Activated CD4-positive, alpha-beta T cell treated with anti-CD3 and anti-CD28 coated beads for 36 hours (primary cell): ENCODE results near the gene LPGAT1. TPM values are rescaled to one million over a fixed set of nuclear protein-coding genes. Genes with fewer than 3 reads are reported as not detected.

Source experiments
- ATAC-seq: fragments of 200-7000 bp; cut with Tn5 transposase; one replicate; pipeline ENCODE4 v1.10.0; 2021; ENCODE audit warnings: mild to moderate bottlenecking, moderate library complexity
- CTCF ChIA-PET: fragments of 350-600 bp; sonication (Branson Sonifier 250); formaldehyde crosslinking; loops from one replicate; lab custom pipeline; 2021; ENCODE audit warnings: antibody characterized with exemption; lab: Charles Lee
- POLR2A ChIA-PET: fragments of 350-600 bp; sonication (Branson Sonifier 250); formaldehyde crosslinking; loops from one replicate; lab custom pipeline; 2021; ENCODE audit warnings: antibody characterized with exemption, inconsistent platforms; lab: Charles Lee
- DNase-seq: peaks from one replicate; pipeline ENCODE4 v3.0.0-alpha.2; 2020
- H3K27ac Mint-ChIP-seq: one replicate; pipeline ENCODE4 v1.8.0; 2021; ENCODE audit warnings: mixed read lengths
- H3K27me3 Mint-ChIP-seq: one replicate; pipeline ENCODE4 v1.8.0; 2021; ENCODE audit warnings: mixed read lengths
- H3K36me3 Mint-ChIP-seq: one replicate; pipeline ENCODE4 v1.8.0; 2021; ENCODE audit warnings: low read depth, mixed read lengths
- H3K4me1 Mint-ChIP-seq: one replicate; pipeline ENCODE4 v1.8.0; 2021; ENCODE audit warnings: mixed read lengths
- H3K4me3 Mint-ChIP-seq: one replicate; pipeline ENCODE4 v1.8.0; 2021; ENCODE audit warnings: mild to moderate bottlenecking, moderate library complexity, mixed read lengths
- H3K9me3 Mint-ChIP-seq: one replicate; pipeline ENCODE4 v1.8.0; 2021; ENCODE audit warnings: low read depth, mixed read lengths
- intact Hi-C, 2 experiments: fragments of 100-400 bp; cut with DNase I in 1 of 2; cut with micrococcal nuclease in 1 of 2; formaldehyde crosslinking; loops; one replicate each; pipeline versions ENCODE4 v1.14.2 to v1.15.1; 2022 to 2024; cut with DNase I, micrococcal nuclease
- total RNA-seq, 2 experiments: library from RNA; stranded (reverse); gene quantifications; one replicate each; pipeline ENCODE4 v1.2.3, GENCODE V29; 2021

Gene LPGAT1
- total RNA-seq, 2 experiments from 2014 or later = 21.7 to 24.9 TPM

DNA sequence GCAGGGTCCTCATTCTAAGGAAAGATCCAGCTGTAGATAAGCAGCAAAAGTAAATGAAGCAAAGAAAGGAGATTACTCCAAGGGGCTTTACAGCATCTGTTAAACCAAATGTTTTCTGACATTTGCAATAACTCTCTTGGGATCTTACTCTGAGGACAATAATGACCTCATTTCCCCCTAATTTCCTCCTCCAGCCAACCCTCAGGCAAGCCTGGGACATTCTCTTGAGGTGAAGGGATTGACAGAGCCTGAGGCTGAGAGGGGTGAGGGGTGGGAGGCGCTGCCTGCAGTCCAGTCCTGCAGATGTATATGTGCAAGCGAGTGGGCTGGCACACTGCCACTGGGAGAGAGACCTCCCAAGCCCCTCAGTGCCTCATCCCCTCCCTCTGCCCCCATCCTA is 114.6 kb downstream of the LPGAT1 start:
- intact Hi-C loops = no loop called here
- H3K4me3 Mint-ChIP-seq = no peak overlapping the region
- CTCF ChIA-PET = no interaction called here
- no peaks in the 10 kb centered on the region for H3K4me1 Mint-ChIP-seq
- DNase-seq (no peak), ATAC-seq (no peak)
- POLR2A ChIA-PET = no interaction called here
- no peaks in the 10 kb centered on the region for H3K9me3 Mint-ChIP-seq
- H3K27ac Mint-ChIP-seq = no peak overlapping the region
- no peaks in the 10 kb centered on the region for H3K36me3 Mint-ChIP-seq
- no peaks in the 10 kb centered on the region for H3K27me3 Mint-ChIP-seq

DNA sequence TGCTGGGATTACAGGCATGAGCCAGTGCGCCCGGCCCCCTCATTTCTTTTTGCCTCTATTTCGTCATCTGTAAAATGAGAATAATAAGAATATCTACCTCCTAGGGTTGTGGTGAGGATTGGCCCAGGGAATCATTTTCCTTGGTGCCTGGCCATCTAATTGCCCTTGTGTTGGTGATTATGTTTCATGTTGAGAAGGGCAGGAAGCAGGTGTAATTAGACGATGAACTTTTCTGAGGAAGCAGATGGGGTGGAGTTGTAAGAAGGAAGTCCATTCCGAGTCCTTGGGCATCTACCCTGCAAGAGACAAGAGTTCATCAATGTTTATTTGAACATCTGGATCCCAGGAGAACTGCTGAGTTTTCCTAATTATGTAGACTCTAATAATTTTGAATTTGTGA is 116.4 kb downstream of the LPGAT1 start:
- CTCF ChIA-PET = no interaction called here
- no peak overlapping the region for H3K27ac Mint-ChIP-seq
- ATAC-seq = no peak
- H3K36me3 Mint-ChIP-seq = no peaks in the 10 kb centered on the region
- H3K4me1 Mint-ChIP-seq = no peaks in the 10 kb centered on the region
- POLR2A ChIA-PET = no interaction called here
- no peaks in the 10 kb centered on the region for H3K9me3 Mint-ChIP-seq
- no peaks in the 10 kb centered on the region for H3K27me3 Mint-ChIP-seq
- intact Hi-C loops = no loop called here
- H3K4me3 Mint-ChIP-seq = no peak overlapping the region
- DNase-seq = no peak

DNA sequence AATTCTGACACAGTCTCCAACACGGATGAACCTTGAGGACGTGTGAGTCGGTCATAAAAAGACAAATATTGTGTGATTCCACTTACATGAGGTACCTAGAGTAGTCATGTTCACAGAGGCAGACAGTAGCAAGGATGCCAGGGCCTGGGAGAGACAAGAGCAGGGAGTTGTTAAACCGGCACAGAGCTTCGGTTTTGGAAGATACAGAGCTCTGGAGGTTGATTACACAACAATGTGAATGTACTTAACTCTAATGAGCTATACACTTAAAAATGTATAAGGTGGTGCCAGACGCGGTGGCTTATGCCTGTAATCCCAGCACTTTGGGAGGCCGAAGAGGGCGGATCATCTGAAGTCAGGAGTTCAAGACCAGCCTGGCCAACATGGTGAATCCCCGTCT is 117.3 kb downstream of the LPGAT1 start:
- Mint-ChIP-seq H3K27ac (no peak overlapping the region), H3K4me1 (no peaks in the 10 kb centered on the region), H3K36me3 (no peaks in the 10 kb centered on the region), H3K4me3 (no peak overlapping the region), H3K27me3 (no peaks in the 10 kb centered on the region), H3K9me3 (no peaks in the 10 kb centered on the region)
- DNase-seq = no peak
- no peak for ATAC-seq
- CTCF ChIA-PET = no interaction called here
- POLR2A ChIA-PET = no interaction called here
- intact Hi-C loops = no loop called here

DNA sequence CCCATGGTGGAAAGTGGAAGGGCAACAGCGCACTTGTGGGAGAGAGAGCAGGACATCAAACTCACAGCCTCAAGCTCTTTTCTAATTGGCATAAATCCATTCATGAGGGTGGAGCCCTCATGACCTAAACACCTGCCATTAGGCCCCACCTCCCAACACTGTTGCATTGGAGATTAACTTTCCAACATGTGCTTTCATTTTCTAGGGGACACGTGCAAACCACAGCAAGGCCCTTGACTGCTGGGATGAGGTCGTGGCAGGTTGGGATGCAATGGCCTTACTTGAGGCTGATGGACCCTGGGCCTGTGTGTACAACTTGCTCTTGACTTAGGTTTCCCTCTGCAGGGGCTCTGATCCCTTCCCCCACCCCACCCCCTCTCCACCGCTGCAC is 119.3 kb downstream of the LPGAT1 start:
- H3K9me3 Mint-ChIP-seq = no peaks in the 10 kb centered on the region
- ChIA-PET CTCF (interaction anchor here (1.2 kb wide), 1 partner anchor 13 kb away, joined by 4 read pairs; no protein-coding TSS in a partner anchor), POLR2A (no interaction called here)
- intact Hi-C loops = no loop called here
- H3K27me3 Mint-ChIP-seq = no peaks in the 10 kb centered on the region
- H3K36me3 Mint-ChIP-seq = no peaks in the 10 kb centered on the region
- no peaks in the 10 kb centered on the region for H3K4me1 Mint-ChIP-seq
- H3K27ac Mint-ChIP-seq = no peak overlapping the region
- H3K4me3 Mint-ChIP-seq = no peak overlapping the region
- ATAC-seq (no peak), DNase-seq (no peak)

DNA sequence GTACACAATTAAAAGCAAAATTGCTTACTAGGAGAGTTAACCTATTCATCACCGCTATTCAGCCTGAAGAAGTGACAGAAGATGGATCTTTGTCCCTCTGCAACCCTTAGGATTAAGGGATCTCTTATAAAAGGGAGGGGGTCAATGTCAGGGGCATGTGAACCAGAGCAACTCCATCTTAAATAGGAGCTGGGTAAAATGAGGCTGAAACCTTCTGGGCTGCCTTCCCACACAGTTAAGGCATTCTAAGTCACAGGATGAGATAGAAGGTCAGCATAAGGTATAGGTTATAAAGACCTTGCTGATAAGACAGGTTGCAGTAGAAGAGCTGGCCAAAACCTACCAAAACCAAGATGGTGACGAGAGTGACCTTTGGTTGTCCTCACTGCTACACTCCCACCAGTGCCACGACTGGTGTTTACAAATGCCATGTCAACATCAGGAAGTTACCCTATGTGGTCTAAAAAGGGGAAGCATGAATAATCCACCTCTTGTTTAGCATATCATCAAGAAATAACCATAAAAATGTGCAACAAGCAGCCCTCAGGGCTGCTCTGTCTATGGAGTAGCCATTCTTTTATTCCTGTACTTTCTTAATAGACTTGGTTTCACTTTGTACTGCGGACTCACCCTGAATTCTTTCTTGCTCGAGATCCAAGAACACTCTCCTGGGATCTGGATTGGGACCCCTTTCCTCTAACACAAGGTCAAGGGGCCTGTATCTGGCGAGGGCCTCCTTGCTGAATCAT is 119.8 kb downstream of the LPGAT1 start:
- Mint-ChIP-seq H3K4me1 (no peaks in the 10 kb centered on the region), H3K27me3 (no peaks in the 10 kb centered on the region), H3K9me3 (no peaks in the 10 kb centered on the region), H3K27ac (no peak overlapping the region), H3K36me3 (no peaks in the 10 kb centered on the region), H3K4me3 (no peak overlapping the region)
- POLR2A ChIA-PET = no interaction called here
- intact Hi-C loops = no loop called here
- CTCF ChIA-PET = interaction anchor here (1.2 kb wide), 1 partner anchor 12 kb away, joined by 4 read pairs; no protein-coding TSS in a partner anchor
- ATAC-seq (no peak), DNase-seq (no peak)

DNA sequence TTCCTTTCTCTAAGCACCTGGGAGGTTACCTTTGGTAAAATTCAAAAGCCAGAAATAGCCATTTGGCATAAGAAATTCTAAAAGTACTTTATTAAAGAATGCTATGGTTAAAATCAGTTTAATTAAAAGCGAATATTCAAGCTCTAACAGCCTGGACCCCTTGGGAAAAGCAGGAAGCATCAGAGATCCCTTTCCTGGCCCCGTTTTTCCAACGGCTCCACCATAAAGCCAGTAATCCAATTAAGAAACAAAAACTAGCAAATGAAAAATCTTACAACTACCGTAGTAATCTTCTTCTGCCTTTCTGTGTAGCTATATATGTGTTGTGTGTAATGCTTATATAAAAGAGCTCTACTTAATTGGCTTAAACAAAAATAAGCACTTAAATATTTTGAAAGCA is 121.6 kb downstream of the LPGAT1 start:
- no peaks in the 10 kb centered on the region for H3K36me3 Mint-ChIP-seq
- intact Hi-C loops = loop anchor here in 1 of 2 experiments (2.0 kb wide), 1 partner anchor 66 kb away; no protein-coding TSS in a partner anchor

DNA sequence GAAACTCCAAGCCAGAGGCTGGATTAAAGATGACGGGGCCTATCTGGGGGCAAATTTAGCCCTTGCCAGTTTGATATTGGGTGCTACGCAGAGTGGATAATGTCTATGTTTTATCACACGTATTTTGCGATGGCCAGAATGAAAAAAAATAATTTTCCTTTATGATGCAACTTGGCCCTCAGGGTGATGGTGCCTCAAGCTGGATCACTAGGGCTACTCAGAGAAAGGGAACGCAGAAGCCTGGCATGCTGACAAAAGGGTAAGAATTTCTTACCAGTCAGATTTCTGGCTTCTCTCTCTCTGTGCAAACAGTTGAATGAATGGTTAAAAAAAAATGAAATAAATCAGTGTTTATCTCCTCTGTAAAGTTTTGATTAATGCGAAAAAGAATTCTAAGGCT is 122.6 kb downstream of the LPGAT1 start:
- Mint-ChIP-seq H3K36me3 (no peaks in the 10 kb centered on the region), H3K4me1 (no peaks in the 10 kb centered on the region), H3K27ac (no peak overlapping the region), H3K27me3 (no peaks in the 10 kb centered on the region), H3K4me3 (no peak overlapping the region), H3K9me3 (no peaks in the 10 kb centered on the region)
- DNase-seq (no peak), ATAC-seq (no peak)
- ChIA-PET POLR2A (no interaction called here), CTCF (interaction anchor here (0.6 to 2.4 kb wide), 2 partner anchors 10 to 371 kb away, joined by 4 to 16 read pairs; no protein-coding TSS in a partner anchor)
- intact Hi-C loops = loop anchor here in 1 of 2 experiments (2.0 kb wide), 1 partner anchor 67 kb away; no protein-coding TSS in a partner anchor

More for the DNA sequence above, 121.6 kb downstream of the LPGAT1 start:
- no peak for ATAC-seq
- no peaks in the 10 kb centered on the region for H3K27me3 Mint-ChIP-seq
- POLR2A ChIA-PET = no interaction called here
- H3K27ac Mint-ChIP-seq = no peak overlapping the region
- no peaks in the 10 kb centered on the region for H3K9me3 Mint-ChIP-seq
- H3K4me3 Mint-ChIP-seq = no peak overlapping the region
- no peak for DNase-seq
- CTCF ChIA-PET = interaction anchor here (0.9 to 2.4 kb wide), 3 partner anchors 11 to 119 kb away, joined by 3 to 16 read pairs (median 3); no protein-coding TSS in a partner anchor
- no peaks in the 10 kb centered on the region for H3K4me1 Mint-ChIP-seq

DNA sequence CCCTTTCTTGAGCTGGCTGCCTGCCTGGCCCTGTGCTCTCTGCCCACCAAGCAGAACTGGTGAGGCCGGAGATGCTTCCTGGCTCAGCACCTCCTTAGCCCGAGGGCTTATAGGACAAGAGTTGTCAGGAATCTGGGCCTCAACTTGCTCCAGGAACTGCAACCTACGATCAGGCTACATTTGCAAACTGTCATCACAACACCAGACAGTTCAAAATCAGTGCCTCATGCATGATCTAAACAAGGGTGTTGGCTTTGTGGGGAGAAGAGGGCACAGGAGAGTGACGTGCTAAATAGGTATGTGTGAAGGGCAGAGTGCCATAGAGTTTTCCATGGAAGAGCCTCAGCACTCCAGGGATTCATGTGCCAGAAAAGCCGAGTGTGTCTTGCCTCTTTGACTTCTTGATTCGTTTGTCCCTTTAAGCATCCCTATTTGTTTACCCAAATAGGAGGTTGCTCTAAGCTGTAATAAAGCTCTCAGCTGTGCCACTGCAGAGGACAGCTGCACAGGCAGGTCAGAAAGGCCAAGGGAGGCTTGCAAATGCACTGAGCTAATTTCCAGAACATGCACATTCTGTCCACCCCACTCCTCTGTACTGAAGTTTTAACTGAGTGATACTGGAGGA is 125.0 kb downstream of the LPGAT1 start:
- CTCF ChIA-PET = interaction anchor here (0.6 kb wide), 1 partner anchor 358 kb away, joined by 3 read pairs; no protein-coding TSS in a partner anchor
- no peaks in the 10 kb centered on the region for H3K9me3 Mint-ChIP-seq
- H3K27ac Mint-ChIP-seq = no peak overlapping the region
- no peak overlapping the region for H3K4me3 Mint-ChIP-seq
- ATAC-seq (no peak), DNase-seq (no peak)
- no peaks in the 10 kb centered on the region for H3K36me3 Mint-ChIP-seq
- no peaks in the 10 kb centered on the region for H3K27me3 Mint-ChIP-seq
- H3K4me1 Mint-ChIP-seq = no peaks in the 10 kb centered on the region
- POLR2A ChIA-PET = no interaction called here
- intact Hi-C loops = no loop called here

DNA sequence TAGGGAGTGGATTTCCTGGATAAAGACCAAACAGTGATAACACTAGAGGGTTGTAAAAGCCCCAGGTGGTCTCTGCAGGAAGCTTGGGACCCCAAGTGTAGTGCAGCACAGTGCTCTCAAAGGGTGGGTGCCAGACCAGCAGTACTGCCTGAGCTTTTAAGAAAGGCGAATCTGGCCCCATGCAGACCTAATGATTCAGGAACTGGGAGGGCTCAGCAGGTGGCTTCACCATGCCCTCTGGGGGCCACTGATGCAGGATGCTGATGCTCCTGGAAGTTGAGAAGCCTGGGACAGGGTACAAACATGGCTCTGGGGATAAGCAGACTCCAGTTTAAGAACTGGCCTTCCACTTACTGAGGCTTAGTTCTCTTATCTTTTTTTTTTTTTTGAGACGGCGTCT is 126.0 kb downstream of the LPGAT1 start:
- ChIA-PET POLR2A (no interaction called here), CTCF (interaction anchor here (1.4 kb wide), 1 partner anchor 23 kb away, joined by 5 read pairs; no protein-coding TSS in a partner anchor)
- no peak overlapping the region for H3K4me3 Mint-ChIP-seq
- intact Hi-C loops = no loop called here
- H3K9me3 Mint-ChIP-seq = no peaks in the 10 kb centered on the region
- no peak overlapping the region for H3K27ac Mint-ChIP-seq
- no peaks in the 10 kb centered on the region for H3K36me3 Mint-ChIP-seq
- H3K27me3 Mint-ChIP-seq = no peaks in the 10 kb centered on the region
- no peak for ATAC-seq
- no peaks in the 10 kb centered on the region for H3K4me1 Mint-ChIP-seq
- no peak for DNase-seq

DNA sequence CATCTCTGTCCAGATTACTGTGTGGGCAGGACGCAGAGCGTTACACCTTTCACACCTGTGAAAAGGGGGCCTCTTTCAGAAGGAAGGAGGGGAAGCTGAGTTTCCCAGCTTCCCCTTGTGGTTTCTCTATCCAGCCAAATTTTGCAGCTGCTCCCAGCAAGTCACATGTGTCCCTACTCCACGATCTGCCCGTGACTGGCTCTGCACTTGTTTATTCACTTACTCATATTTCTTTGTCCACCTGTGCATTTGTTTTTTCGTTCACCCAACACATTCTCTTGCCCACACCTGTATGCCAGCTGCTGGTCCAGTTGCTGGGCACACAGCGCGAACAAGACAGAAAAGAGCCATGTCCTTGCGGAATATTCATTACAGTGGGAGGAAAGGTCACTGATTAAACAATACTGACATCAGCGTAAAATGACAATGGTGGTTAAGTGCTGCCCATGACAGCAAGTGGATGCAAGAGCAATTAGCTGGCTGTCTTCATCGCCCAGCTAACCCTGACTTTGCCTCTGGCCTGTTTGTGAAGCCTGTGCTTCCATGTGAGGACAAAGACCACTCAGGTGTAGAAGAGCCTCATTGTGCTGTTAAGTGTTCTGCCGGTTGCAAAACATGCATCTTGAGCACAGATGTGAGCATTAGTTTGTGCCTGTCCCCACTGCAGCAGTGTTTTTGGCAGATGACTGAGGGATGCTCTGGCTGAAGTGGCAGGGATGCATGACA is 126.6 kb downstream of the LPGAT1 start:
- no peaks in the 10 kb centered on the region for H3K9me3 Mint-ChIP-seq
- H3K36me3 Mint-ChIP-seq = no peaks in the 10 kb centered on the region
- ChIA-PET CTCF (interaction anchor here (1.4 kb wide), 1 partner anchor 23 kb away, joined by 5 read pairs; no protein-coding TSS in a partner anchor), POLR2A (no interaction called here)
- intact Hi-C loops = no loop called here
- DNase-seq (no peak), ATAC-seq (no peak)
- no peaks in the 10 kb centered on the region for H3K4me1 Mint-ChIP-seq
- no peaks in the 10 kb centered on the region for H3K27me3 Mint-ChIP-seq
- H3K4me3 Mint-ChIP-seq = no peak overlapping the region
- H3K27ac Mint-ChIP-seq = no peak overlapping the region

DNA sequence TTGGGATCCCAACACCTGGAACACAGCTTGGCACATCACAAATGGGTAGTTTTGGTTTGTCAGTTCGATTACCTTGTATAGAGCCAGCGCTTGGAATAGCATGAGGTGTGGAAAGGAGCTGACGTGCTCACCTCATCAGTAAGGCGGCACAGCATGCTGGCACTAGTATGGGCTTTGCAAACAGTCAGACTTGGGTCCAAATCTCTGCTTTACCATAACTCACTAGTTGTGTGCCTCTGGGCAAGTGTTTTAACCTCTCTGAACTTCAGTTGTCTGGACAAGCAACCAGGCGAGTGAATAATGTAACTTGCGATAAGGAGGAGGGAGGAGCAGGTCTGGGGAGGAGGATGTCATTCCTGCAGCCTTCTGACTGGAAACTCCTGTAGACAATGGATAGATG is 128.8 kb downstream of the LPGAT1 start:
- intact Hi-C loops = no loop called here
- DNase-seq (no peak), ATAC-seq (no peak)
- CTCF ChIA-PET = no interaction called here
- Mint-ChIP-seq H3K36me3 (no peaks in the 10 kb centered on the region), H3K4me1 (peaks cover 5% of the 10 kb centered on the region), H3K27ac (no peak overlapping the region), H3K4me3 (no peak overlapping the region), H3K27me3 (no peaks in the 10 kb centered on the region), H3K9me3 (no peaks in the 10 kb centered on the region)
- POLR2A ChIA-PET = no interaction called here
